Liver (tissue), 9 donors: ENCODE data around the gene SLC16A6. TPM values are rescaled to one million over a fixed set of nuclear protein-coding genes. Genes with fewer than 3 reads are reported as not detected.

Source experiments
- DNase-seq: peaks from one replicate; pipeline ENCODE4 v3.0.0-alpha.2; 2017; ENCODE audit warnings: low spot score
- H3K27ac ChIP-seq, 2 donors: one replicate each; pipeline ENCODE4 v1.7.0; 2013; ENCODE audit warnings: inconsistent platforms in 2 of 2, low read length in 2 of 2, control low read depth in 1 of 2, low read depth in 1 of 2, mild to moderate bottlenecking in 1 of 2
- H3K27me3 ChIP-seq, 4 donors: one replicate each; pipeline versions ENCODE4 v1.6.1 to v1.7.0; 2013; ENCODE audit warnings: low read length in 3 of 4, inconsistent platforms in 1 of 4, mild to moderate bottlenecking in 1 of 4, moderate library complexity in 1 of 4; ENCODE audit not compliant: control insufficient read depth in 4 of 4, insufficient read depth in 4 of 4
- H3K36me3 ChIP-seq, 4 donors: one replicate each; pipeline versions ENCODE4 v1.6.1 to v1.7.0; 2013; ENCODE audit warnings: low read length in 3 of 4, mild to moderate bottlenecking in 3 of 4, low read depth in 1 of 4, moderate library complexity in 1 of 4; ENCODE audit not compliant: control insufficient read depth in 4 of 4, insufficient read depth in 3 of 4
- H3K4me1 ChIP-seq, 4 donors: one replicate each; pipeline versions ENCODE4 v1.6.1 to v1.7.0; 2013; ENCODE audit warnings: low read length in 3 of 4, mild to moderate bottlenecking in 3 of 4, moderate library complexity in 1 of 4; ENCODE audit not compliant: control insufficient read depth in 4 of 4, insufficient read depth in 4 of 4
- H3K4me3 ChIP-seq, 3 donors: one replicate each; pipeline versions ENCODE4 v1.6.1 to v1.7.0; 2013; ENCODE audit warnings: low read length in 3 of 3, control low read depth in 1 of 3, low read depth in 1 of 3, mild to moderate bottlenecking in 1 of 3
- H3K9ac ChIP-seq, 2 donors: one replicate each; pipeline ENCODE4 v1.7.0; 2013; ENCODE audit warnings: low read length in 2 of 2, mild to moderate bottlenecking in 2 of 2, moderate library complexity in 2 of 2, control low read depth in 1 of 2, low read depth in 1 of 2
- H3K9me3 ChIP-seq, 4 donors: one replicate each; pipeline versions ENCODE4 v1.6.1 to v1.7.0; 2013; ENCODE audit warnings: low read length in 3 of 4; ENCODE audit not compliant: control insufficient read depth in 4 of 4
- EGR1 ChIP-seq, 2 donors: IDR thresholded peaks; 2 replicates each; pipeline ENCODE4 v1.6.1; 2016 to 2018; ENCODE audit warnings: antibody characterized with exemption in 2 of 2, low read depth in 2 of 2
- FOXA1 ChIP-seq: IDR thresholded peaks from 2 replicates; pipeline ENCODE4 v1.6.1; 2016; ENCODE audit warnings: antibody characterized with exemption
- FOXA2 ChIP-seq: IDR thresholded peaks from 2 replicates; pipeline ENCODE4 v1.6.1; 2016; ENCODE audit warnings: antibody characterized with exemption
- GABPA ChIP-seq, 2 donors: IDR thresholded peaks in 1 of 2; conservative IDR thresholded peaks in 1 of 2; 2 replicates each; pipeline ENCODE4 v1.6.1; 2016; ENCODE audit warnings: antibody characterized with exemption in 2 of 2, mild to moderate bottlenecking in 1 of 2, moderate library complexity in 1 of 2
- HNF4A ChIP-seq, 2 donors: conservative IDR thresholded peaks; 2 replicates each; pipeline ENCODE4 v1.6.1; 2016; ENCODE audit warnings: antibody characterized with exemption in 2 of 2, mild to moderate bottlenecking in 2 of 2
- HNF4G ChIP-seq: IDR thresholded peaks from 2 replicates; pipeline ENCODE4 v1.6.1; 2016; ENCODE audit warnings: antibody characterized with exemption
- JUND ChIP-seq, 2 donors: IDR thresholded peaks; 2 replicates each; pipeline ENCODE4 v1.6.1; 2016; ENCODE audit warnings: antibody characterized with exemption in 2 of 2
- NR2F2 ChIP-seq: IDR thresholded peaks from 2 replicates; pipeline ENCODE4 v1.6.1; 2016; ENCODE audit warnings: antibody characterized with exemption
- RAD21 ChIP-seq, 2 donors: IDR thresholded peaks; 2 replicates each; pipeline ENCODE4 v1.6.1; 2016; ENCODE audit warnings: antibody characterized with exemption in 2 of 2, mild to moderate bottlenecking in 2 of 2
- RXRA ChIP-seq, 2 donors: IDR thresholded peaks; 2 replicates each; pipeline ENCODE4 v1.6.1; 2017 to 2018; ENCODE audit warnings: antibody characterized with exemption in 2 of 2, mild to moderate bottlenecking in 1 of 2
- SP1 ChIP-seq: IDR thresholded peaks from 2 replicates; pipeline ENCODE4 v1.6.1; 2018; ENCODE audit warnings: antibody characterized with exemption, mild to moderate bottlenecking
- TAF1 ChIP-seq: conservative IDR thresholded peaks from 2 replicates; pipeline ENCODE4 v1.6.1; 2016; ENCODE audit warnings: antibody characterized with exemption, mild to moderate bottlenecking
- YY1 ChIP-seq: IDR thresholded peaks from 2 replicates; pipeline ENCODE4 v1.6.1; 2016; ENCODE audit warnings: antibody characterized with exemption, mild to moderate bottlenecking
- WGBS: extraction: QIAGEN DNeasy Blood & Tissue Kit; methylation state at CpG from one replicate; pipeline ENCODE4 v1.1.7; 2013; 5-methylcytosine and 5-hydroxymethylcytosine counted together
- polyA plus RNA-seq, 2 donors: library from polyadenylated mRNA; stranded (reverse) in 1 of 2; unstranded in 1 of 2; fragments of 200-250 nt in 1 of 2; fragments of >200 nt in 1 of 2; fragmentation: Nextera tagmentation in 1 of 2; extraction: Ambion mirVana in 1 of 2; gene quantifications; one replicate each; pipeline versions ENCODE4 v1.2.1 to v1.2.3, GENCODE V29; 2013 to 2015
- total RNA-seq, 2 donors: library from RNA; depleted of rRNA; stranded (reverse); fragments of >200 nt; gene quantifications; one replicate each; pipeline ENCODE4 v1.2.3, GENCODE V29; 2014
- TF ChIP-seq, protein P1 (sequence below): IDR thresholded peaks from 2 replicates; pipeline ENCODE4 v1.6.1; 2016; ENCODE audit warnings: antibody characterized with exemption
- TF ChIP-seq, protein P2 (sequence below): IDR thresholded peaks from 2 replicates; pipeline ENCODE4 v1.6.1; 2016; ENCODE audit warnings: antibody characterized with exemption
- TF ChIP-seq, protein P3 (sequence below): IDR thresholded peaks from 2 replicates; pipeline ENCODE4 v1.6.1; 2016; ENCODE audit warnings: antibody characterized with exemption
- donor health status: healthy.
- donor health status: healthy.
- donor health status: healthy.
- donor health status: healthy.
- donor health status: healthy.

SLC16A6 gene
- total and polyA plus RNA-seq, 4 donors, result 0.11 to 0.92 (median 0.59) TPM

DNA sequence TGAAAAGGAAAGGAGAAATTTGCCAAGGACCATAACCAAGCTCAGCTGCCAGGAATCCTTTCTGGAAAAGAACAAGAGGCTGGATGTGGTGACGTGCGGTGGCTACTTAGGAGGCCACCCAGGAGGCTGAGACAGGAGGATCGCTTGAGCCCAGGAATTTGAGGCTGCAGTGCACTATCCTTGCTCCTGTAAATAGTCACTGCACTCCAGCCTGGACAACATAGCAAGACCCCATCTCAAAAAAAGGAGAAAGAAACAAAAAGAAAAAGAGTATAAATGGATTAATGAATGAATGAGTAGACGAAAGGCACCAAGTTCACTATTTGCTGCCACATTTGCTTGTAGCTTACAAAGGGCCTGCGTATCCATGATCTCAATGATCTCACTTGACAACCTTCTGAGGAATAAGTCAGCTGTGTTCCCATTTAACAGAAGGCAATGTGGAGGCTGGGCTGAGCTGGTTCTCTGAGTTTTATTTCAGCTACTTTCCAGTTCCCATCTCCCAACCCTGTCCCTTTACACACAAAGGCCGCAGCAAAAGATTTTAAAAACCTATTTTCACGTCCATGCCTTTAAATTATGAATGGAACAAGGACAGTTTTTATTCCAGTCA lies 30.1 kb upstream of the SLC16A6 start:
- DNase-seq, result no peak
- 97% methylated on average over 7 of the region's 7 CpGs for WGBS
- no peaks in the 10 kb centered on the region for H3K4me1 ChIP-seq

DNA sequence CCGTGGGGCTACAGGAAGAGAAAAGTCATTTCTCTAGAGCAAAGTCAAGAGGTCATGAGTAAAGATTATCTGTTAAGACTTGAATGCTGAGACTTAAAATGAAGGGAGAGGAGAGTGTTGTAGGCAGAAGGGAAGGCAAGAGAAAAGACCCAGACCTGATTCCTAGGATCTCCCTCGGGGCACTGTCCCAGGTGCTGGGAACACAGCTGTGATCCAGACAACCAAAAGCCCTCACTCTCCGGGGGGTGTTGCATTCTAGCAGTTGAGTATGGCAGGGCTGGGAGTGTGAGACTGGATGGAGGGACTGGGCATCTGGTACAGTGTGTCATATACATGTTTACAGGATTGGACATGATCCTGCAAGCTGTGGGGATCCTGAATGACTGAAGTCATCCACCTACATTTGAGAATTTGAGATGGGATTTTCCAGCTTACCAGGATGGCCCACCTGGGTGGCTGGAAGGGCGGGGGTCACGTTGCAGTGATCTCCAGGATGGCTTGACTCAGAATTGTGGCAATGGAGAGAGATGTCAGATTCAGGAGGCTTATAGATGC lies 29.5 kb upstream of the SLC16A6 start:
- WGBS, result 82% methylated on average over 5 of the region's 5 CpGs
- Histone ChIP-seq H3K27ac (no peak overlapping the region), H3K4me3 (no peak overlapping the region), H3K27me3 (no peaks in the 10 kb centered on the region), H3K4me1 (no peaks in the 10 kb centered on the region), H3K9ac (no peak overlapping the region), H3K9me3 (no peaks in the 10 kb centered on the region), H3K36me3 (no peaks in the 10 kb centered on the region)
- TF ChIP-seq TAF1, result no peak
- TF ChIP-seq RXRA (IDR thresholded peaks at IDR 0.05), result no peak
- TF ChIP-seq FOXA1, result no peak
- TF ChIP-seq FOXA2, result no peak
- TF ChIP-seq, protein P1, sequence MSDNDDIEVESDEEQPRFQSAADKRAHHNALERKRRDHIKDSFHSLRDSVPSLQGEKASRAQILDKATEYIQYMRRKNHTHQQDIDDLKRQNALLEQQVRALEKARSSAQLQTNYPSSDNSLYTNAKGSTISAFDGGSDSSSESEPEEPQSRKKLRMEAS, result no peak
- TF ChIP-seq SP1, result no peak
- TF ChIP-seq, protein P2, sequence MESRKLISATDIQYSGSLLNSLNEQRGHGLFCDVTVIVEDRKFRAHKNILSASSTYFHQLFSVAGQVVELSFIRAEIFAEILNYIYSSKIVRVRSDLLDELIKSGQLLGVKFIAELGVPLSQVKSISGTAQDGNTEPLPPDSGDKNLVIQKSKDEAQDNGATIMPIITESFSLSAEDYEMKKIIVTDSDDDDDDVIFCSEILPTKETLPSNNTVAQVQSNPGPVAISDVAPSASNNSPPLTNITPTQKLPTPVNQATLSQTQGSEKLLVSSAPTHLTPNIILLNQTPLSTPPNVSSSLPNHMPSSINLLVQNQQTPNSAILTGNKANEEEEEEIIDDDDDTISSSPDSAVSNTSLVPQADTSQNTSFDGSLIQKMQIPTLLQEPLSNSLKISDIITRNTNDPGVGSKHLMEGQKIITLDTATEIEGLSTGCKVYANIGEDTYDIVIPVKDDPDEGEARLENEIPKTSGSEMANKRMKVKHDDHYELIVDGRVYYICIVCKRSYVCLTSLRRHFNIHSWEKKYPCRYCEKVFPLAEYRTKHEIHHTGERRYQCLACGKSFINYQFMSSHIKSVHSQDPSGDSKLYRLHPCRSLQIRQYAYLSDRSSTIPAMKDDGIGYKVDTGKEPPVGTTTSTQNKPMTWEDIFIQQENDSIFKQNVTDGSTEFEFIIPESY, result no peak
- no peak for TF ChIP-seq GABPA (IDR thresholded peaks at IDR 0.05 in 1 of 2, conservative IDR thresholded peaks at IDR 0.05 in 1 of 2)
- no peak for TF ChIP-seq YY1
- no peak for TF ChIP-seq RAD21 (IDR thresholded peaks at IDR 0.05)
- no peak for TF ChIP-seq HNF4A (conservative IDR thresholded peaks at IDR 0.05)
- no peak for TF ChIP-seq EGR1 (IDR thresholded peaks at IDR 0.05; ENCODE audit: low read depth in 2 of 2)
- TF ChIP-seq HNF4G, result no peak
- no peak for TF ChIP-seq NR2F2
- TF ChIP-seq, protein P3, sequence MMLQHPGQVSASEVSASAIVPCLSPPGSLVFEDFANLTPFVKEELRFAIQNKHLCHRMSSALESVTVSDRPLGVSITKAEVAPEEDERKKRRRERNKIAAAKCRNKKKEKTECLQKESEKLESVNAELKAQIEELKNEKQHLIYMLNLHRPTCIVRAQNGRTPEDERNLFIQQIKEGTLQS, result no peak
- no peak for DNase-seq

More for the DNA sequence above, 30.1 kb upstream of the SLC16A6 start:
- no peak overlapping the region for H3K27ac ChIP-seq
- no peak overlapping the region for H3K4me3 ChIP-seq
- TF ChIP-seq HNF4G, result no peak
- H3K27me3 ChIP-seq, result no peaks in the 10 kb centered on the region
- H3K36me3 ChIP-seq, result no peaks in the 10 kb centered on the region
- no peak overlapping the region for H3K9ac ChIP-seq
- H3K9me3 ChIP-seq, result no peaks in the 10 kb centered on the region

DNA sequence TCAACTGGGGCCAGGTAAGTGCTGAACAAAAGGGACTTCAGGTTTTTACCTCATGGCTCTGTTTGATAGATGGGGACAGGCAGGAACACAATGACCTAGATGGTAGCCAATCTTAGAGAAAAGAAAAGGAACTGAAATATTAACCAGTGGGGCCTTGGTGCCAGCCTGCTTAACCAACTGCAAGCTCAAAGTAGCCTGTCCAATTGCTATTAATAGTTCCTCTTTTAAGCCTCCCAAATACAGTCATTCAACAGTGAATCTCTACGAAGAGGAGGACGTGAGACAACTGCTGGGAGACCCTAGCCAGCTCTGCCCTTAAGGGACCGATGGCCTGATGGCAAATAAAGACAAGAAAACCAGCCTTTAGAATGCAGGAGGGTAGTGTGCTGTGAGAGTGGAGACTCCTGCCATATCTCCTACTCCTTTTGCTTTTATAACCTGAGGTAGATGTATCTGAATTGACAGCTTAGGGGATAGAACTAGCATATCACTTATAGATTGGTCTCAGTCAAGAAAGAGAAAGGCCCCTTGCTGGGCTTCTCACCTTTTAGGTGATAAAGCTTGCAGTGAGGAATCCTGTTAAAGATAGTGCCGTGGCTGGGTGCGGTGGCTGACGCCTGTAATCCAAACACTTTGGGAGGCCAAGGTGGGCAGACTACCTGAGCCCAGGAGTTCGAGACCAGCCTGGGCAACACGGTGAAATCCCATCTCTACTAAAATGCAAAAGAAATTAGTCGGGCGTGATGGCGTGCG lies 28.7 kb upstream of the SLC16A6 start:
- DNase-seq, result no peak
- 95% methylated on average over 12 of the region's 12 CpGs for WGBS
- H3K4me3 ChIP-seq, result no peak overlapping the region
- no peak for TF ChIP-seq YY1
- no peak for TF ChIP-seq EGR1 (IDR thresholded peaks at IDR 0.05; ENCODE audit: low read depth in 2 of 2)
- TF ChIP-seq TAF1, result no peak
- TF ChIP-seq GABPA (IDR thresholded peaks at IDR 0.05 in 1 of 2, conservative IDR thresholded peaks at IDR 0.05 in 1 of 2), result no peak
- TF ChIP-seq JUND (IDR thresholded peaks at IDR 0.05), result no peak
- TF ChIP-seq, protein P2, result no peak
- no peak for TF ChIP-seq RXRA (IDR thresholded peaks at IDR 0.05)
- H3K36me3 ChIP-seq, result no peaks in the 10 kb centered on the region
- H3K9ac ChIP-seq, result no peak overlapping the region
- no peaks in the 10 kb centered on the region for H3K4me1 ChIP-seq
- H3K27ac ChIP-seq, result no peak overlapping the region
- no peaks in the 10 kb centered on the region for H3K27me3 ChIP-seq
- no peaks in the 10 kb centered on the region for H3K9me3 ChIP-seq
